ENCODE measurements around the gene FGF11. TPM values are rescaled to one million over a fixed set of nuclear protein-coding genes. Genes with fewer than 3 reads are reported as not detected.

The FGF11 gene
- total RNA-seq, 1 donor from 2014 or later = 4.8 TPM

DNA sequence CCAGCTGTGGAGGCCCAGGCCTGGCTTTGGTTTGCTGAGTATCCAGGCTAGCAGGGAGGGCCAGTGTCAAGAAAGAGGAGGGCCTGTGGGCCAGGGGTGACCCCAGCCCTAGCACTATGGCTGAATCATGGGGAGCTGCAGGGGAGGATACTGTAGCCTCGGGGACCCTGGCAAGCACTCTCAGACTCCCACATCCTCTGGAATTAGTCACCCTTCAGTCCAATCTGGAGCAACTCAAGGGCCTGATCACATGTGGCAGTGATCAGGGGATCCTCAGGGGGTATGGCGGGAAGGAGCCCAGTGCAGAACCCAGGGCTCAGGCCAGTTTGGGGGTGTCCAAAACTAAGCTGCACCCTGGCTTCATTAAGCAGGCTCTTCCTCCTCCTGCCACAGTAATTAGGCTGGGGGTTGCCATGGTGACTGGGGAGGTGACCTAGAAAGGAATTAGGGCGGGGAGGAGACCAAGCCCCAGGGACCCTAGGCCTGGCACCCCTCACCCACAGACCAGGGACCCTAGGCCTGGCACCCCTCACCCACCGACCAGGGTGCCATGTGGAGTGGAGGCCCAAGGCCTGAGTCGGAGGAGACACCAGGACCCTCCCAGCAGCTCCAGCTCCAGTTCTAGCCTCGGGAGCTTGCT, 25.8 kb upstream of the FGF11 start:
- Mint-ChIP-seq H3K27me3 (ENCODE audit: low read depth) (peaks cover 8% of the 10 kb centered on the region), H3K4me1 (ENCODE audit: low read depth) (no peaks in the 10 kb centered on the region), H3K9me3 (no peaks in the 10 kb centered on the region), H3K4me3 (ENCODE audit: low read depth) (no peak overlapping the region), H3K36me3 (ENCODE audit: low read depth) (no peaks in the 10 kb centered on the region), H3K27ac (peak overlapping the region; percentile 25)
- intact Hi-C loops (cut with micrococcal nuclease) = no loop called here
- no peak for DNase-seq (ENCODE audit: low spot score)

DNA sequence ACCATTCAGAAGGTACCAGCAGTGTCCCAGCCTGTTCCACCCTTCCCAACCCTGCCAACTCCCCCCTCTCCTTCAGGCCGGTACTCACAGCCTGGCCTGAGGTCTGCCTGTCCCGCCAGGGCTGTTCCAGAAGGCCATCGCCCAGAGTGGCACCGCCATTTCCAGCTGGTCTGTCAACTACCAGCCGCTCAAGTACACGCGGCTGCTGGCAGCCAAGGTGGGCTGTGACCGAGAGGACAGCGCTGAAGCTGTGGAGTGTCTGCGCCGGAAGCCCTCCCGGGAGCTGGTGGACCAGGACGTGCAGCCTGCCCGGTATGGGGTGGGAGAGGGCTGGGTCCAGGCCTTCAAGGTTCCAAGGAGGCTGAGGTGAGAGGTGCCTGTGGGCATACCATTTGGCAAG, 24.5 kb upstream of the FGF11 start:
- DNase-seq (ENCODE audit: low spot score) = no peak
- intact Hi-C loops (cut with micrococcal nuclease) = no loop called here
- no peaks in the 10 kb centered on the region for H3K36me3 Mint-ChIP-seq (ENCODE audit: low read depth)
- no peaks in the 10 kb centered on the region for H3K27me3 Mint-ChIP-seq (ENCODE audit: low read depth)
- H3K27ac Mint-ChIP-seq = no peak overlapping the region
- H3K9me3 Mint-ChIP-seq = no peaks in the 10 kb centered on the region
- no peaks in the 10 kb centered on the region for H3K4me1 Mint-ChIP-seq (ENCODE audit: low read depth)
- no peak overlapping the region for H3K4me3 Mint-ChIP-seq (ENCODE audit: low read depth)

- Mint-ChIP-seq H3K4me3 (ENCODE audit: low read depth) (no peak overlapping the region), H3K9me3 (no peaks in the 10 kb centered on the region), H3K4me1 (ENCODE audit: low read depth) (no peaks in the 10 kb centered on the region), H3K27me3 (ENCODE audit: low read depth) (no peaks in the 10 kb centered on the region), H3K27ac (no peak overlapping the region), H3K36me3 (ENCODE audit: low read depth) (no peaks in the 10 kb centered on the region)
- intact Hi-C loops (cut with micrococcal nuclease) = no loop called here
- DNase-seq (ENCODE audit: low spot score) = no peak
Measured at GRCh38 chr17:7415784-7416183, 23.5 kb upstream of the FGF11 start.

- H3K4me1 Mint-ChIP-seq (ENCODE audit: low read depth) = no peaks in the 10 kb centered on the region
- intact Hi-C loops (cut with micrococcal nuclease) = no loop called here
- no peaks in the 10 kb centered on the region for H3K9me3 Mint-ChIP-seq
- no peak for DNase-seq (ENCODE audit: low spot score)
- H3K27me3 Mint-ChIP-seq (ENCODE audit: low read depth) = no peaks in the 10 kb centered on the region
- H3K27ac Mint-ChIP-seq = no peak overlapping the region
- no peak overlapping the region for H3K4me3 Mint-ChIP-seq (ENCODE audit: low read depth)
- H3K36me3 Mint-ChIP-seq (ENCODE audit: low read depth) = no peaks in the 10 kb centered on the region
Measured at GRCh38 chr17:7416323-7416722, 23.0 kb upstream of the FGF11 start.

- H3K9me3 Mint-ChIP-seq = no peaks in the 10 kb centered on the region
- H3K36me3 Mint-ChIP-seq (ENCODE audit: low read depth) = no peaks in the 10 kb centered on the region
- DNase-seq (ENCODE audit: low spot score) = no peak
- no peak overlapping the region for H3K4me3 Mint-ChIP-seq (ENCODE audit: low read depth)
- H3K27me3 Mint-ChIP-seq (ENCODE audit: low read depth) = no peaks in the 10 kb centered on the region
- intact Hi-C loops (cut with micrococcal nuclease) = no loop called here
- H3K4me1 Mint-ChIP-seq (ENCODE audit: low read depth) = no peaks in the 10 kb centered on the region
- no peak overlapping the region for H3K27ac Mint-ChIP-seq
Measured at GRCh38 chr17:7417056-7417655, 22.2 kb upstream of the FGF11 start.

- no peak for DNase-seq (ENCODE audit: low spot score)
- Mint-ChIP-seq H3K9me3 (no peaks in the 10 kb centered on the region), H3K36me3 (ENCODE audit: low read depth) (no peaks in the 10 kb centered on the region), H3K27me3 (ENCODE audit: low read depth) (no peaks in the 10 kb centered on the region), H3K27ac (no peak overlapping the region), H3K4me3 (ENCODE audit: low read depth) (no peak overlapping the region), H3K4me1 (ENCODE audit: low read depth) (no peaks in the 10 kb centered on the region)
- intact Hi-C loops (cut with micrococcal nuclease) = no loop called here
Measured at GRCh38 chr17:7418472-7419152, 20.7 kb upstream of the FGF11 start.

DNA sequence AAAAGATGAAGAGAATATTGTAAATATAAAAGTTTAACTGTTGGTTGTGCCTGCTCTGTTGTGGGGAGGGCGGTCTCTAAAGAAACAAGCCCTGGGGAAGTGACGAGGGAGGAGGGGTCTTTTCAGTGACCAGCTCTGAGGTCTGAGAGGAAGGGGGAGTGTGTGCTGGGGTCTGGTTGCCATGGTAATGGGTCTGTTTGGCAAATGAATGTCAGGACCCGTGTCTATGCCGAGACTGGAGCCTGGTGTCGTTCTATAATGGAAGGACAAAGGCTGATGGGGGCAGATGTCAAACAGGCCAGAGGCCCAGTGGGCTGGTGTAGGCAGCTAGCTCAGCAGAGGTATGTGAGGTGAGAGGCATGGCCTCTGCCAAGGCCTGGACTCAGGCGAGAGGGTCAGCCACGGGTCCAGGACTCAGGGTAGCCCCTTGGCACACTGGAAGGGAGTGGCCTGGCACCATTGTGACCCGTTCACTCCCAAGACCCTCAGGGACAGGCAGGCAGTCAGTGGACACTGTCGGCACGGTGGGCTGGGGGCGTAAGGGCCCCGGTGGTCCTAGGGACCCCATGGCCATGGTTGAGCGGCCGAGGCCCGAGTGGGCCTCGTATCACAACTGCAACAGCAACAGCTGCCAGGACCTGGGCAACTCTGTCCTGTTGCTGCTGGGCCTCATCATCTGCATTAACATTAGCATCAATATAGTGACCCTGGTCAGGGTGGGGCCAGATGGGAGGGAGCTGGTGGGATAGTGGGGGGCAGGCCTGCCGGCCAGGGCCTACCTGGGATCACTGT, 19.3 kb upstream of the FGF11 start, which contains the start of gene SPEM1:
TSS of gene SPEM1 (plus strand) at position 506 of the 792 bp plus-strand sequence. CDS start at position 567, 61 bp downstream.
- intact Hi-C loops (cut with micrococcal nuclease) = no loop called here
- Mint-ChIP-seq H3K27me3 (ENCODE audit: low read depth) (no peaks in the 10 kb centered on the region), H3K4me3 (ENCODE audit: low read depth) (no peak within 1 kb of the TSS), H3K27ac (no peak within 1 kb of the TSS), H3K4me1 (ENCODE audit: low read depth) (no peaks in the 10 kb centered on the region), H3K9me3 (no peaks in the 10 kb centered on the region), H3K36me3 (ENCODE audit: low read depth) (no peaks in the 10 kb centered on the region)
- DNase-seq (ENCODE audit: low spot score) = no peak

DNA sequence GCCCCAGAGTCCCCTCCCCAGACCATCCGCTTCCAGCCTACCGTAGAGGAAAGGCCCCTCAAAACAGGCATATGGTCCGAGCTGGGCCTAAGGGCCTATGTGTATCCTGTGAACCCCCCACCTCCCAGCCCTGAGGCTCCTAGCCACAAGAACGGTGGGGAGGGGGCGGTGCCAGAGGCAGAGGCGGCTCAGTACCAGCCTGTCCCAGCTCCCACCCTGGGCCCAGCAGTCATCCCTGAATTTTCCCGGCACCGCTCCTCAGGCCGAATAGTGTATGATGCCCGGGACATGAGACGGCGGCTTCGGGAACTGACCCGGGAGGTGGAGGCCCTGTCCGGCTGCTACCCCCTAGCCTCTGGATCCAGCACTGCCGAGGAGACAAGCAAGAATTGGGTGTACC, 18.1 kb upstream of the FGF11 start:
- no peaks in the 10 kb centered on the region for H3K9me3 Mint-ChIP-seq
- H3K27me3 Mint-ChIP-seq (ENCODE audit: low read depth) = no peaks in the 10 kb centered on the region
- no peak overlapping the region for H3K27ac Mint-ChIP-seq
- H3K4me1 Mint-ChIP-seq (ENCODE audit: low read depth) = no peaks in the 10 kb centered on the region
- no peaks in the 10 kb centered on the region for H3K36me3 Mint-ChIP-seq (ENCODE audit: low read depth)
- no peak for DNase-seq (ENCODE audit: low spot score)
- intact Hi-C loops (cut with micrococcal nuclease) = no loop called here
- H3K4me3 Mint-ChIP-seq (ENCODE audit: low read depth) = no peak overlapping the region

DNA sequence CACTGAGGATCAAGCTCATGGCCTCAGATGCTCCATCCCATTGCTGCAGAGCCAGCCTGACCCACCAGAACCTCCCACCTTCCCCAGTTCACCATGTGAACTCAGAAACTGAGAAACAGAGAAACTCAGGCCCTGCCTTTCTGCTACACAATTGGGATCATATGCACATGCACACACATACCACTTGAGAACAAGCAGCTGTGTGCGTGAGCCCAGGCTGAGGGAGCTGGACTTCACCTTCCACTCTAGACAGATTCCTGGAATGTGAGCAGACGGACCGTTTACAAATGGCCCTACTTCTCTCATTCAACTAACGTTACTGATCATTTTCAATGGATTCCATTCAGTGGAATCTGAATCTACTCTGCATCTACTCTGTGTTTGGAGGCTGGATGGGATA, 15.6 kb upstream of the FGF11 start:
- H3K4me1 Mint-ChIP-seq (ENCODE audit: low read depth) = no peaks in the 10 kb centered on the region
- H3K36me3 Mint-ChIP-seq (ENCODE audit: low read depth) = no peaks in the 10 kb centered on the region
- intact Hi-C loops (cut with micrococcal nuclease) = no loop called here
- no peaks in the 10 kb centered on the region for H3K27me3 Mint-ChIP-seq (ENCODE audit: low read depth)
- DNase-seq (ENCODE audit: low spot score) = no peak
- no peak overlapping the region for H3K4me3 Mint-ChIP-seq (ENCODE audit: low read depth)
- no peak overlapping the region for H3K27ac Mint-ChIP-seq
- H3K9me3 Mint-ChIP-seq = no peaks in the 10 kb centered on the region

DNA sequence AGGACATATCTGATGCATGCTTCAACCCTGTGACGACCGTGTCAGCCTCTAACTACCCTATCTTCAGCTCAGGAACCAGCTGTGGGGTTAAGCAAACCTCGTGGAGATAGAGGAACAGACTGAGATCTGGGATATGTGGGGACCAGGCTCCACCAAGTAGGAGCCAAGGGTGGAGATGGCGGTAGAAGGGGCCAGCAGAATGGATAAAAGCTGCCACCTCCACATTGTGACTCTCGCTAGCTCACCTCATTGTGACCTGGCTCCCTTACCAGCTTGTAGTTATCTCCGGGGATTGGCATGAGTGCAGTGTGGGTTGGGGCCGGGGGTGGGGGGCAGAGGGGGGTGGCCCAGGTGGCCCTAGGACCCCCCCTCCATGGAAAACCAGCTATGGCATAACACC, 14.0 kb upstream of the FGF11 start, which contains the start of gene SPEM2:
TSS of gene SPEM2 (plus strand) at position 301 of the 400 bp plus-strand sequence. CDS start at position 374, 73 bp downstream.
- DNase-seq (ENCODE audit: low spot score) = no peak
- no peak within 1 kb of the TSS for H3K4me3 Mint-ChIP-seq (ENCODE audit: low read depth)

GRCh38 chr17:7425756-7426155, 13.6 kb upstream of the FGF11 start:
- Mint-ChIP-seq H3K36me3 (ENCODE audit: low read depth) (no peaks in the 10 kb centered on the region), H3K9me3 (no peaks in the 10 kb centered on the region), H3K27me3 (ENCODE audit: low read depth) (no peaks in the 10 kb centered on the region), H3K4me3 (ENCODE audit: low read depth) (no peak overlapping the region), H3K27ac (no peak overlapping the region), H3K4me1 (ENCODE audit: low read depth) (no peaks in the 10 kb centered on the region)
- DNase-seq (ENCODE audit: low spot score) = no peak
- intact Hi-C loops (cut with micrococcal nuclease) = no loop called here

More for the DNA sequence above, 14.0 kb upstream of the FGF11 start, which contains the start of gene SPEM2:
- Mint-ChIP-seq H3K36me3 (ENCODE audit: low read depth) (no peaks in the 10 kb centered on the region), H3K27ac (no peak within 1 kb of the TSS), H3K4me1 (ENCODE audit: low read depth) (no peaks in the 10 kb centered on the region), H3K9me3 (no peaks in the 10 kb centered on the region), H3K27me3 (ENCODE audit: low read depth) (no peaks in the 10 kb centered on the region)
- intact Hi-C loops (cut with micrococcal nuclease) = no loop called here

GRCh38 chr17:7426203-7426863, 13.0 kb upstream of the FGF11 start:
- Mint-ChIP-seq H3K27ac (no peak overlapping the region), H3K4me3 (ENCODE audit: low read depth) (no peak overlapping the region), H3K36me3 (ENCODE audit: low read depth) (no peaks in the 10 kb centered on the region), H3K4me1 (ENCODE audit: low read depth) (no peaks in the 10 kb centered on the region), H3K9me3 (no peaks in the 10 kb centered on the region), H3K27me3 (ENCODE audit: low read depth) (no peaks in the 10 kb centered on the region)
- no peak for DNase-seq (ENCODE audit: low spot score)
- intact Hi-C loops (cut with micrococcal nuclease) = no loop called here

Measured in activated T-helper 2 cell treated with anti-CD3 and anti-CD28 coated beads, Interferon-gamma antibody, Interleukin-2, Interleukin-4, amounts not matched to agents 10 μg/mL and 5 μg/mL and 100 μg/mL, durations not matched to agents 14 hours and 24 hours and 36 hours (primary cell).